GM18870 (cell line): Measurements from ENCODE around the gene SLC2A14.
"Not testable (repeated sequence)": the region's sequence is repeated elsewhere in the genome, so short reads cannot be mapped to it uniquely, and the experiment has no call there.

ENCODE experiments used
- ATAC-seq: cut with Tn5 transposase; IDR thresholded peaks from one replicate; pipeline ENCODE4 v1.9.1; 2021; ENCODE audit warnings: moderate library complexity; ENCODE audit not compliant: unreplicated experiment

The SLC2A14 gene

GRCh38 chr12:7870335-7870734 is 2.4 kb downstream of the SLC2A14 start:
- no peak for ATAC-seq

GRCh38 chr12:7869137-7869536 is 3.6 kb downstream of the SLC2A14 start:
- no peak for ATAC-seq

- no peak for ATAC-seq
Measured at GRCh38 chr12:7868391-7868790, 4.3 kb downstream of the SLC2A14 start.

GRCh38 chr12:7864601-7865150 is 8.0 kb downstream of the SLC2A14 start:
- no peak for ATAC-seq

GRCh38 chr12:7862814-7863348 is 9.8 kb downstream of the SLC2A14 start:
- ATAC-seq, result not testable (repeated sequence)

- ATAC-seq, result not testable (repeated sequence)
Measured at GRCh38 chr12:7862301-7862700, 10.4 kb downstream of the SLC2A14 start.

GRCh38 chr12:7859552-7859951 is 13.2 kb downstream of the SLC2A14 start:
- ATAC-seq, result no peak

GRCh38 chr12:7857971-7858370 is 14.7 kb downstream of the SLC2A14 start:
- no peak for ATAC-seq

- ATAC-seq, result no peak
Measured at GRCh38 chr12:7856516-7856915, 16.2 kb downstream of the SLC2A14 start.

- ATAC-seq, result no peak
Measured at GRCh38 chr12:7853557-7853956, 19.2 kb downstream of the SLC2A14 start.

GRCh38 chr12:7851622-7852081 is 21.1 kb downstream of the SLC2A14 start:
- ATAC-seq, result not testable (repeated sequence)

GRCh38 chr12:7850099-7850498 is 22.6 kb downstream of the SLC2A14 start:
- not testable (repeated sequence) for ATAC-seq

GRCh38 chr12:7848098-7848422 is 24.7 kb downstream of the SLC2A14 start:
- ATAC-seq, result not testable (repeated sequence)

GRCh38 chr12:7847226-7848097 is 25.3 kb downstream of the SLC2A14 start:
- not testable (repeated sequence) for ATAC-seq

- no peak for ATAC-seq
Measured at GRCh38 chr12:7844116-7844515, 28.6 kb downstream of the SLC2A14 start.

- ATAC-seq, result not testable (repeated sequence)
Measured at GRCh38 chr12:7843583-7843982, 29.1 kb downstream of the SLC2A14 start.

- ATAC-seq, result not testable (repeated sequence)
Measured at GRCh38 chr12:7843149-7843548, 29.6 kb downstream of the SLC2A14 start.

- not testable (repeated sequence) for ATAC-seq
Measured at GRCh38 chr12:7842444-7842843, 30.3 kb downstream of the SLC2A14 start.

- ATAC-seq, result not testable (repeated sequence)
Measured at GRCh38 chr12:7839848-7840247, 32.9 kb downstream of the SLC2A14 start.

- not testable (repeated sequence) for ATAC-seq
Measured at GRCh38 chr12:7839226-7839625, 33.5 kb downstream of the SLC2A14 start.

- no peak for ATAC-seq
Measured at GRCh38 chr12:7837366-7837765, 35.3 kb downstream of the SLC2A14 start.

- ATAC-seq, result no peak
Measured at GRCh38 chr12:7835766-7836165, 36.9 kb downstream of the SLC2A14 start.
